ENCODE data around the gene SOS1.
A peak's percentile ranks its signal among the peaks of the same experiment; 100 is the strongest.

The SOS1 gene

DNA sequence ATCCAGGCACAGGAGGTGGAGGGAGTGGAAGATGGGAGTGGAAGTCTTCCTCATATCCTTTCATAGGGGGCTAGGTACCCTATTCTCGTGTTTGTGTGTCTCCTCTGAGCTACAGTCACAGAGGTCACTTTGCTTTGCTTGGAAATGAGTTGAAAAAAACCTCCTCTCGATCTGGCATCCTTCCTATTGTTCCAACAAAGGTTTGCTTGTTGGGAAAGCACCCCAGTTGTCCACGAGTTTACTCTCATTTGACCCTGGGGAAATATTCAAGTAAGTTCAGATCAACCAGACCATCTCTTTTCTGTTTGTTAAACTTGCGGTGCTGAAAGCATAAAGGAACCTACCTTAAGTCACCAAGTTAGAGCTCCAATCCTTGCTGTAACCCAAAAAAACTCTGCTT, 171.9 kb downstream of the SOS1 start:
- TF ChIP-seq ELF4 (IDR thresholded peaks at IDR 0.05): no peak
- TF ChIP-seq FOXM1 (IDR thresholded peaks at IDR 0.05; ENCODE audit: borderline replicate concordance): no peak
- TF ChIP-seq ZNF384 (IDR thresholded peaks at IDR 0.05): no peak
- TF ChIP-seq LEF1 (IDR thresholded peaks at IDR 0.05; ENCODE audit: borderline replicate concordance): no peak
- TF ChIP-seq HDGF (IDR thresholded peaks at IDR 0.05; ENCODE audit: borderline replicate concordance): no peak
- no peak for TF ChIP-seq SP1 (IDR thresholded peaks at IDR 0.05)
- no peak for TF ChIP-seq TARDBP (IDR thresholded peaks at IDR 0.05)
- no peak for TF ChIP-seq L3MBTL2 (conservative IDR thresholded peaks at IDR 0.05)
- TF ChIP-seq FOXA1 (IDR thresholded peaks at IDR 0.05): no peak
- TF ChIP-seq, protein P1, sequence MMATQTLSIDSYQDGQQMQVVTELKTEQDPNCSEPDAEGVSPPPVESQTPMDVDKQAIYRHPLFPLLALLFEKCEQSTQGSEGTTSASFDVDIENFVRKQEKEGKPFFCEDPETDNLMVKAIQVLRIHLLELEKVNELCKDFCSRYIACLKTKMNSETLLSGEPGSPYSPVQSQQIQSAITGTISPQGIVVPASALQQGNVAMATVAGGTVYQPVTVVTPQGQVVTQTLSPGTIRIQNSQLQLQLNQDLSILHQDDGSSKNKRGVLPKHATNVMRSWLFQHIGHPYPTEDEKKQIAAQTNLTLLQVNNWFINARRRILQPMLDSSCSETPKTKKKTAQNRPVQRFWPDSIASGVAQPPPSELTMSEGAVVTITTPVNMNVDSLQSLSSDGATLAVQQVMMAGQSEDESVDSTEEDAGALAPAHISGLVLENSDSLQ (IDR thresholded peaks at IDR 0.05): no peak
- no peak for DNase-seq (ENCODE audit: extremely low spot score)
- CTCF ChIA-PET: interaction anchor here (0.7 kb wide), 1 partner anchor 12 kb away, joined by 5 read pairs; no protein-coding TSS in a partner anchor
- POLR2A ChIA-PET: no interaction called here

DNA sequence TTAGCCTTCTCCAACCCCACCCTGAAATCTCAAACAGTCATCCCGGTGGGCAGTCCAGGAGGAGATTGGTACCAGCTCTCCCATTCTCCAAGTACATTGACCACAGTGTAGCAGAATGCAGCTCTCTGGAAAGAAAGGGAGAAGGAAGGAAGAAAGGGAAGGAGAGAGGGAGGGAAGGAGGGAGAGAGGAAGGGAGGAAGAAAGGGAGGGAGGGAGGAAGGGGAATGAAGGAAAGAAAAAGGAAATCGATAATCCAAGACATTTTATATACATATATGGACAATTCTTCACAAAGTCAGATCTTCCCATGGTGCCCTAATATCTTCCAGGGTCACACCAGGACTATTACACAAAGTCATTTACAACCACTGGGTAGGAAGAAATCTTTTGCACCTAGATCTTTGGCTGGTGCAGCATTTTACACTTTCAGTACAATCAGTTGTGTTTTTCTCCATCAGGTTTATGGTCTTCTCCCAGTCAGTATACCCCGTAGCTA, 172.4 kb downstream of the SOS1 start:
- POLR2A ChIA-PET: interaction anchor here (1.4 to 2.2 kb wide), 2 partner anchors 172 to 280 kb away, joined by 7 to 10 read pairs; partner anchors contain the start of gene SOS1
- TF ChIP-seq FOXA1 (IDR thresholded peaks at IDR 0.05): no peak
- TF ChIP-seq ELF4 (IDR thresholded peaks at IDR 0.05): no peak
- no peak for TF ChIP-seq SUZ12 (IDR thresholded peaks at IDR 0.05)
- TF ChIP-seq, protein P1 (IDR thresholded peaks at IDR 0.05): no peak
- no peak for TF ChIP-seq LEF1 (IDR thresholded peaks at IDR 0.05; ENCODE audit: borderline replicate concordance)
- TF ChIP-seq TARDBP (IDR thresholded peaks at IDR 0.05): no peak
- no peak for TF ChIP-seq SP1 (IDR thresholded peaks at IDR 0.05)
- no peak for TF ChIP-seq FOXK2 (IDR thresholded peaks at IDR 0.05)
- no peak for TF ChIP-seq ZNF384 (IDR thresholded peaks at IDR 0.05)
- no peak for TF ChIP-seq BHLHE40 (IDR thresholded peaks at IDR 0.05; ENCODE audit: borderline replicate concordance)
- TF ChIP-seq HDGF (IDR thresholded peaks at IDR 0.05; ENCODE audit: borderline replicate concordance): no peak
- no peak for TF ChIP-seq NFRKB (IDR thresholded peaks at IDR 0.05)
- no peak for TF ChIP-seq CTBP1 (IDR thresholded peaks at IDR 0.05; ENCODE audit: borderline replicate concordance)
- TF ChIP-seq ARNT (IDR thresholded peaks at IDR 0.05): no peak
- no peak for TF ChIP-seq FOXM1 (IDR thresholded peaks at IDR 0.05; ENCODE audit: borderline replicate concordance)
- TF ChIP-seq L3MBTL2 (conservative IDR thresholded peaks at IDR 0.05): no peak
- no peak for DNase-seq (ENCODE audit: extremely low spot score)
- CTCF ChIA-PET: interaction anchor here (0.6 to 2.1 kb wide), 8 partner anchors 9 to 1308 kb away, joined by 3 to 36 read pairs (median 4); no protein-coding TSS in a partner anchor

DNA sequence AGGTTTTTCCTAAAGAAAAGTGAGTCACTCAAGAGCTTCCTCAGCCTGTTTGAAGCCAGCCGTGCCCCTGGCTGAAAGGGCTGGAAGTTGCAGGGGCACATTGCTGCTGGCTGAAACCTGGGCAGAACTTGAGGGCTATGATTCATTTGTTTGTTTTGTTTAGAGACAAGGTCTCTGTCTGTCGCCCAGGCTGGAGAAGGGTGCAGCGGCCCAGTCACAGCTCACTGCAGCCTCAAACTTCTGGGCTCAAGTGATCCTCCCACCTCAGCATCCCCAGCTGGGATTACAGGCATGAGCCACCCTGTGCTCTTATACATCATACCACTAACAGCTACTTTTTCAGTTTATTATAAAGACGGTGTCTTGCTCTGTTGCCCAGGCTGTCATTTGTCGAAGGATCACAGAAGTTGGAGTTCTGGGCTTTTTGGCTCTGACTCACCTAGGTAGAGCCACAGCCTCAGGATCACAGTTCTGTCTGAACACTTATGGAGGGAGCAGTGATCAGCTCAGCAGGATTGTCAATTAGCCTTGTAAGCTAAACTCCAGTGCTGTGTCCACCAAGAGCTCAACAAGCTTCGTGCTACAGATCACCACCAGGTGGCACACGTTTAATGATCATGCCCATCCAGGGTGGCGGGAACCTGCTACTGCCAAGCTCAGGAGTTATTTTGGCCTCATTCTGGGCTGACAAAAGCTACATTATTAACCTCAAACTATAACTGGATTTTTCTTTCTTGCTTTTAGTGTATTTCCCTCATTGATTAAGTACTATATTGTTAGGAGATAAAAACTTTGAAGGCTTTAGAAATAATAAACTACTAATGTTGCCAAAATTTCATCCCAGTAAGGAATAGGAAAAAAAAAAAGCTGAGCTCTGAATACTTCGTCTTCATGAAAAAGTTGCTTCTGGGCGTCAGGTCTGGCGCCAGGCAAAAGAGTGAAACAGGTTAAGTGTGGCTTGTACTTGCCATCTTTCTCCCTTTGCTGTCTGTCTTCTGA, 173.3 kb downstream of the SOS1 start:
- CTCF ChIA-PET: interaction anchor here (0.6 to 2.1 kb wide), 13 partner anchors 8 to 1309 kb away, joined by 3 to 36 read pairs (median 4); no protein-coding TSS in a partner anchor
- DNase-seq (ENCODE audit: extremely low spot score): peak; percentile 85
- POLR2A ChIA-PET: interaction anchor here (1.4 to 2.2 kb wide), 3 partner anchors 173 to 281 kb away, joined by 4 to 10 read pairs (median 7); partner anchors contain the start of gene SOS1
- TF ChIP-seq L3MBTL2 (conservative IDR thresholded peaks at IDR 0.05) (peak; percentile 29; the same call in 1 of the 2 replicates), FOXM1 (IDR thresholded peaks at IDR 0.05; ENCODE audit: borderline replicate concordance) (no peak)

DNA sequence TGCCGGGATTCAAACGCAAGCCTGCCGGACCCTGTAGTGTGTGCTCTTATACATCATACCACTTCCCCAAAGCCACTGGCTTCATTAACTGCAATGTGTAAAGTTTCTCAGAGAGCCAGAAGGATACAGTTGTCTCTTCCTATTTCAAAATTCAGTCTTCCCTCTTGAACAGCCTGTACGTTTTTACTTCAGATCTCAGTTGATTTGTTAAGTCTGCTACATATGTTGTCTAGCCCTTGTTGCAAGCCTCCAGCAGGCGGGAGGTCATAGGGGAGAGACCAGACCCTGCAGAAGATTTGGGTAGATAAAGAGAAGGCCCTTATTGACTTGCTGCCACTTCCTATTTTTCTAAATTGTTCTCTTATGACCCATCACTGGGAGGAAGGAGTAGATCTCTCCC, 174.9 kb downstream of the SOS1 start:
- TF ChIP-seq FOXA1 (IDR thresholded peaks at IDR 0.05) (no peak), CTBP1 (IDR thresholded peaks at IDR 0.05; ENCODE audit: borderline replicate concordance) (no peak), SUZ12 (IDR thresholded peaks at IDR 0.05) (no peak)
- CTCF ChIA-PET: no interaction called here
- POLR2A ChIA-PET: interaction anchor here (1.5 kb wide), 1 partner anchor 194 kb away, joined by 4 read pairs; no protein-coding TSS in a partner anchor
- no peak for DNase-seq (ENCODE audit: extremely low spot score)

DNA sequence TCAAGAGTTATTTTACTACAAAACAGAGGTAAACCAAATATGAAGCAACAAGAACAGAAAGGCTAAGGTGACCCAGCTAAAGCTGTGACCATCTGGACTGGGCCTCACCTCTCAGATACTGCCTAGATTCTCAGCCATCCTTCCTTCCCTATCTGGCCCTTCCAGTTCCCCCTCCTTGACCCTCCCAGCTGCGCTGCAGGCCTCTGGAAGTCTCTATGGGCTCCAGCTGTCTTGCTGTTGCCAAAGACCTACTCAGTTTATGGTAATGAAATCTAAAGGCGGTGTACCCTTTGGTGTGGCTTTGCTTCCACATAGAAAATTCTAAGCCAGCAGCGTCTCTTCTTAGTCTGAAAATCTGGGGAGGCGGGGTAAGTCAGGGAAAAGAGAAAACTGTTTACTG, 175.5 kb downstream of the SOS1 start:
- no peak for DNase-seq (ENCODE audit: extremely low spot score)
- TF ChIP-seq CTBP1 (IDR thresholded peaks at IDR 0.05; ENCODE audit: borderline replicate concordance): no peak
- CTCF ChIA-PET: no interaction called here
- POLR2A ChIA-PET: no interaction called here

DNA sequence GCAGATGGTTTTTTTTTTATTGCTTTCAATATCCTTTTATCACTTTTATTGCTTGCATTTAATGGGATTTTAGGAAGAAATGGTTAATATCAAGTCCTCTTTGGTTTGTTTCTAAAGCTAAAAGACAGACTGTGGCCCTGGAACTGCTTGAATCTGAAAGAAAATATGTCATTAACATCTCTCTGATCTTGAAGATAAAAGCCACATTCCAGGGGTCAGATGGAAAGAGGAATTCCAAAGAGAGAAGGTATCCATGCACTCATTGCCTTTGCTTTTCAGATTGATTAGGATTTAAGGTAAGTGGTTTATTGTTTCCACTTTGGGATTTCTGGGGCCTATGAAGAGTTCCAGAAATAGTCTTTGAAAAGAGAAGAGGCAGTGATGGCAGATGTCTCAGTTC, 177.1 kb downstream of the SOS1 start:
- POLR2A ChIA-PET: no interaction called here
- TF ChIP-seq L3MBTL2 (conservative IDR thresholded peaks at IDR 0.05) (no peak), ZNF384 (IDR thresholded peaks at IDR 0.05) (no peak), SP1 (IDR thresholded peaks at IDR 0.05) (no peak)
- CTCF ChIA-PET: no interaction called here
- DNase-seq (ENCODE audit: extremely low spot score): no peak

DNA sequence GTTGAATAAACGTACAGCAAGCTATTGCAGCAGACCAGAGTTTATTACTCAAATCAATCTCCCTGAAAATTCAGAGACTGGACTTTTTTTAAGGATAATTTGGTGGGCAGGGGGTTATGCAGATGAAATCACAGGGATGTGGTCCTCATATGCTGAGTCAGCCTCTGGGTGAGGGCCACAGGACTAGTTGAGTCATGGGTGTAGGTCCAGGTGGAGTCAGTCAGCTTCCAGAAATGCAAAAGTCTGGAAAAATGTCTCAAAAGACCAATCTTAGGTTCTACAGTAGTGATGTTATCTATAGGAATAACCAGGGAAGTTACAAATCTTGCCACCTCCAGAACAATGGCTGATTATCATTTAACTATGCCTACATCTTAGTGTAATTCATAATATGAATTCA, 180.1 kb downstream of the SOS1 start:
- POLR2A ChIA-PET: no interaction called here
- no peak for DNase-seq (ENCODE audit: extremely low spot score)
- TF ChIP-seq FOXA1 (IDR thresholded peaks at IDR 0.05) (no peak), CTBP1 (IDR thresholded peaks at IDR 0.05; ENCODE audit: borderline replicate concordance) (no peak), L3MBTL2 (conservative IDR thresholded peaks at IDR 0.05) (no peak)
- CTCF ChIA-PET: no interaction called here

Data from HEK293T (cell line).